BE2C (cell line): Measurements from ENCODE around the gene GNG8.
"Not testable (repeated sequence)": the region's sequence is repeated elsewhere in the genome, so short reads cannot be mapped to it uniquely, and the experiment has no call there.

Experiments used
- DNase-seq: peaks from one replicate; pipeline ENCODE4 v3.0.0-alpha.2; 2020
- H3K27me3 ChIP-seq: fragments of 250-450 bp; sonication (Bioruptor Pico); 2 replicates; pipeline ENCODE4 v1.5.1; 2020; ENCODE audit warnings: mild to moderate bottlenecking
- H3K36me3 ChIP-seq: fragments of 250-450 bp; sonication (Bioruptor Pico); 2 replicates; pipeline ENCODE4 v1.5.1; 2020; ENCODE audit warnings: mild to moderate bottlenecking
- H3K4me1 ChIP-seq: fragments of 250-450 bp; sonication (Bioruptor Pico); 2 replicates; pipeline ENCODE4 v1.5.1; 2020
- H3K4me3 ChIP-seq: 2 replicates; pipeline ENCODE4 v1.5.1; 2011; ENCODE audit warnings: low read depth, low read length
- H3K9me3 ChIP-seq: fragments of 250-450 bp; sonication (Bioruptor Pico); 2 replicates; pipeline ENCODE4 v1.5.1; 2020
- CTCF ChIP-seq: IDR thresholded peaks from 2 replicates; pipeline ENCODE4 v1.5.1; 2012; ENCODE audit warnings: mild to moderate bottlenecking, low read depth, low read length

Gene GNG8

GRCh38 chr19:46630586-46631205, 5.3 kb downstream of the GNG8 start:
- no peaks in the 10 kb centered on the region for H3K27me3 ChIP-seq
- H3K36me3 ChIP-seq = no peaks in the 10 kb centered on the region
- H3K4me1 ChIP-seq = peaks cover 47% of the 10 kb centered on the region
- TF ChIP-seq CTCF = no peak
- no peak overlapping the region for H3K4me3 ChIP-seq
- DNase-seq = peak; percentile 79
- H3K9me3 ChIP-seq = no peaks in the 10 kb centered on the region

GRCh38 chr19:46629546-46630025, 6.4 kb downstream of the GNG8 start:
- no peaks in the 10 kb centered on the region for H3K9me3 ChIP-seq
- TF ChIP-seq CTCF = no peak
- no peak overlapping the region for H3K4me3 ChIP-seq
- no peaks in the 10 kb centered on the region for H3K27me3 ChIP-seq
- peaks cover 48% of the 10 kb centered on the region for H3K4me1 ChIP-seq
- peak; percentile 86 for DNase-seq
- H3K36me3 ChIP-seq = no peaks in the 10 kb centered on the region

GRCh38 chr19:46628970-46629369, 7.0 kb downstream of the GNG8 start:
- not testable (repeated sequence) for H3K4me3 ChIP-seq, H3K36me3 ChIP-seq, DNase-seq, H3K27me3 ChIP-seq, H3K9me3 ChIP-seq
- H3K4me1 ChIP-seq = peaks cover 46% of the 10 kb centered on the region

GRCh38 chr19:46626446-46626845, 9.6 kb downstream of the GNG8 start:
- Histone ChIP-seq H3K4me3 (no peak overlapping the region), H3K27me3 (no peaks in the 10 kb centered on the region), H3K36me3 (no peaks in the 10 kb centered on the region), H3K4me1 (peaks cover 43% of the 10 kb centered on the region), H3K9me3 (no peaks in the 10 kb centered on the region)
- no peak for TF ChIP-seq CTCF
- DNase-seq = no peak

GRCh38 chr19:46625731-46626130, 10.3 kb downstream of the GNG8 start:
- H3K4me3 ChIP-seq = no peak overlapping the region
- H3K36me3 ChIP-seq = no peaks in the 10 kb centered on the region
- H3K4me1 ChIP-seq = peaks cover 44% of the 10 kb centered on the region
- no peaks in the 10 kb centered on the region for H3K9me3 ChIP-seq
- TF ChIP-seq CTCF = no peak
- DNase-seq = no peak
- H3K27me3 ChIP-seq = no peaks in the 10 kb centered on the region

GRCh38 chr19:46624958-46625661, 10.9 kb downstream of the GNG8 start, which contains the start of gene PTGIR:
Gene PTGIR, minus strand, starts transcription at chr19:46625089. Its CDS starts 864 bp downstream, at chr19:46624225.
- peak; percentile 9; the same call in 1 of the 2 replicates for TF ChIP-seq CTCF
- Histone ChIP-seq H3K9me3 (no peaks in the 10 kb centered on the region), H3K36me3 (no peaks in the 10 kb centered on the region), H3K27me3 (no peaks in the 10 kb centered on the region), H3K4me3 (no peak within 1 kb of the TSS), H3K4me1 (peaks cover 46% of the 10 kb centered on the region)
- DNase-seq = no peak
